Measurements from ENCODE around the gene EIF2AK3.

Gene EIF2AK3

GRCh38 chr2:88537640-88538039, 89.6 kb downstream of the EIF2AK3 start:
- no peak for DNase-seq

GRCh38 chr2:88530081-88530480, 97.2 kb downstream of the EIF2AK3 start:
- DNase-seq, result no peak

GRCh38 chr2:88521445-88522073, 105.7 kb downstream of the EIF2AK3 start:
- DNase-seq, result no peak

GRCh38 chr2:88517759-88518201, 109.5 kb downstream of the EIF2AK3 start:
- no peak for DNase-seq
